Measurements from ENCODE around the gene IL1R2. TPM values are rescaled to one million over a fixed set of nuclear protein-coding genes. Genes with fewer than 3 reads are reported as not detected.

Gene IL1R2
- total and polyA plus RNA-seq, 2 experiments from 2014 or later = not detected

DNA sequence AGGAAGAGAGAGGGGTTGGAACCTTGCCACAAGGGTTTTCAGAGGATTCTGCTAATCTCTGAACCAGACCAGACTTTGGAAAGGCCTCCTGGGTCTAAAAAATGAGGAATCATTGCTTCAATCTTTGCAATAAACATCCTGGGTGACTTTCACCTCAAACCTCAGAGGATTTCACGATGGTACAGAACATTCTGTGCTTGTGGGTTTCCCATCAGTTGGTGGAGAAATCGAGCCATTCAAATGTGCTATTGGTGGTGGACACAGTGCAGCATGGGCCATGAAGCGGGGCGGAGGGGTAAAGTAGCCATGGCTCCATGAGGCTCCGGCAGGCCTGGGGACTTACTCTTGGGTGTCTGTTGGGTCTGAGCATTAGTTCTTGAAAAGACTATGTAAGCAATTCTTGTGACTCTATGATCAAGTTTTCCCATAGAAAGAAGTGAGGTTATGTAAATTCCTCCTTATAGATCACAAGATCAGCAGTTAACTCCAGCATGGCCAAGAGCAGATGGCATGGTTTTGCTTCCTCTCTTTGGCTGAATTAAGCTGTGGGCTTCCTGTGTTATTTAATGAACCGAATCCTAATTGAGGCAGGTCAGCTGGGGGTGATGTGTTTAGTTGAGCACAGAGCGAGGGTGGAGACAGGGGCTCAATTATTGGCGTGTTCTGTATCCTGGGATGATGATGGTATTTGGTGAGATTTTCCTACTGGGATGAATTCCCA is 1.9 kb upstream of the IL1R2 start:
- no peak for DNase-seq (ENCODE audit: low read depth in 1 of 2, low spot score in 1 of 2)
- Histone ChIP-seq H3K9me3 (ENCODE audit: low read depth) (no peaks in the 10 kb centered on the region), H3K27me3 (no peaks in the 10 kb centered on the region), H3K4me1 (ENCODE audit: low read depth) (no peaks in the 10 kb centered on the region), H3K4me3 (no peak overlapping the region), H3K36me3 (no peaks in the 10 kb centered on the region), H3K27ac (no peak overlapping the region)
- TF ChIP-seq, protein P1, sequence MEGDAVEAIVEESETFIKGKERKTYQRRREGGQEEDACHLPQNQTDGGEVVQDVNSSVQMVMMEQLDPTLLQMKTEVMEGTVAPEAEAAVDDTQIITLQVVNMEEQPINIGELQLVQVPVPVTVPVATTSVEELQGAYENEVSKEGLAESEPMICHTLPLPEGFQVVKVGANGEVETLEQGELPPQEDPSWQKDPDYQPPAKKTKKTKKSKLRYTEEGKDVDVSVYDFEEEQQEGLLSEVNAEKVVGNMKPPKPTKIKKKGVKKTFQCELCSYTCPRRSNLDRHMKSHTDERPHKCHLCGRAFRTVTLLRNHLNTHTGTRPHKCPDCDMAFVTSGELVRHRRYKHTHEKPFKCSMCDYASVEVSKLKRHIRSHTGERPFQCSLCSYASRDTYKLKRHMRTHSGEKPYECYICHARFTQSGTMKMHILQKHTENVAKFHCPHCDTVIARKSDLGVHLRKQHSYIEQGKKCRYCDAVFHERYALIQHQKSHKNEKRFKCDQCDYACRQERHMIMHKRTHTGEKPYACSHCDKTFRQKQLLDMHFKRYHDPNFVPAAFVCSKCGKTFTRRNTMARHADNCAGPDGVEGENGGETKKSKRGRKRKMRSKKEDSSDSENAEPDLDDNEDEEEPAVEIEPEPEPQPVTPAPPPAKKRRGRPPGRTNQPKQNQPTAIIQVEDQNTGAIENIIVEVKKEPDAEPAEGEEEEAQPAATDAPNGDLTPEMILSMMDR (IDR thresholded peaks at IDR 0.05; ENCODE audit: low read depth, low read length) = no peak

DNA sequence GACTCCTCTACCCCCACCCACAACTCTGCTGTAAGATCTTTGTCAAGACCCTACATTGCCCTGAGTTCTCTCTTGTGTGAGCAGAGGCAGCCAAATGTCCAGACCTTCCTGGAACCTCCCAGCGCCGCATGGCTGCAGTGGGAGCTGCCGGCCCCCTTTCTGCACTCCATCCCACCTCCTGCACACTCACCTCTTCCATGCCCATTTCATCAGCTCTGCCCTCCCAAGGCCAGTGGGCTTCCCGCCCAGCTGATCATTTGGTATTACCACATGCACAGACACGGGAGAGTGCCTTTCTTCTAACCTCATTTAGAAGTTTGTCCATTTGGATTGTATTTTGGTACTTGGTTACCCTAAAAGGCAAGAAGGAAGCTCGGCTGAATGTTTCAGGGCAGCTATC is 2.0 kb downstream of the IL1R2 start:
- DNase-seq (ENCODE audit: low read depth in 1 of 2, low spot score in 1 of 2) = no peak
- H3K4me3 ChIP-seq = no peak overlapping the region
- H3K27ac ChIP-seq = no peak overlapping the region
- no peaks in the 10 kb centered on the region for H3K36me3 ChIP-seq
- H3K4me1 ChIP-seq (ENCODE audit: low read depth) = no peaks in the 10 kb centered on the region
- no peaks in the 10 kb centered on the region for H3K27me3 ChIP-seq
- no peaks in the 10 kb centered on the region for H3K9me3 ChIP-seq (ENCODE audit: low read depth)
- TF ChIP-seq, protein P1 (IDR thresholded peaks at IDR 0.05; ENCODE audit: low read depth, low read length) = no peak

DNA sequence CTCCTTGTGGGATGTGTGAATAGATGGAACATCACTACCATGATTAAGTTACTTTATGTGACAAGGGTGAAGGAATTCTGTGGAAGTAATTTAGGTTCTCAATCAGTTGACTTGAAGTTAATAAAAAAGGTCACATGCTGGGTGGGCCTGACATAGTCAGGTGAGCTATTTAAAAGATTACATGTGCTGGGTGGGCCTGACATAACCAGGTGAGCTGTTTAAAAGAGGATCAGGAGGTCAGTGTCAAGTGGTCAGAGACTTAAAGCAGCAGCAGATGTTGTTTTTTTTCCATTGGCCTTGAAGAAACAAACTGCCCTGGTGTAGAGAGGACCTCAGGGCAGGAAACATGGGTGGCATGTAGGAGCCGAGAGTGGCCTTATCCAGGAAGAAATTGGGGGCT is 3.3 kb downstream of the IL1R2 start:
- H3K36me3 ChIP-seq = no peaks in the 10 kb centered on the region
- H3K4me3 ChIP-seq = no peak overlapping the region
- H3K4me1 ChIP-seq (ENCODE audit: low read depth) = no peaks in the 10 kb centered on the region
- no peaks in the 10 kb centered on the region for H3K27me3 ChIP-seq
- no peak overlapping the region for H3K27ac ChIP-seq
- DNase-seq (ENCODE audit: low read depth in 1 of 2, low spot score in 1 of 2) = no peak
- TF ChIP-seq, protein P1 (IDR thresholded peaks at IDR 0.05; ENCODE audit: low read depth, low read length) = no peak
- no peaks in the 10 kb centered on the region for H3K9me3 ChIP-seq (ENCODE audit: low read depth)

DNA sequence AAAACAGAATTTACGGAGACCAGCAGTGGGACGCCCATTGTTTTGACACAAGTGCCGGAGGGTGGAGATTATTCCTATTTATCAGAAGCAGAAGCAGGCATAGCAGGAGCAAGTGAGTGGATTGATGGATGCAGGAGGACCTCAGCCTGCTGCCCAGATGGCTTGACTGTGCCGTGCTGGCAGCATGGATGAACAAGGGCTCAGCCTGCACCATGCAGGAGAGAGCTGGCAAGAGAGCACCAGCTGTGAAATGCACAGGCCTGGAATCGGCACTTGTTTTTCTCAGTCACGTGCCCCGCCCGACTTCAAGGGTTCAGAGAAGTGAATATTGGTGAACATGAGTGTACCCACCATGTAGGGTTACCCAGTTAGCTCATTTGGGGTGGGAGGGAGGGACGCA is 4.0 kb downstream of the IL1R2 start:
- H3K9me3 ChIP-seq (ENCODE audit: low read depth) = no peaks in the 10 kb centered on the region
- no peak overlapping the region for H3K27ac ChIP-seq
- TF ChIP-seq, protein P1 (IDR thresholded peaks at IDR 0.05; ENCODE audit: low read depth, low read length) = no peak
- DNase-seq (ENCODE audit: low read depth in 1 of 2, low spot score in 1 of 2) = no peak
- no peaks in the 10 kb centered on the region for H3K27me3 ChIP-seq
- no peaks in the 10 kb centered on the region for H3K36me3 ChIP-seq
- H3K4me3 ChIP-seq = no peak overlapping the region
- no peaks in the 10 kb centered on the region for H3K4me1 ChIP-seq (ENCODE audit: low read depth)

DNA sequence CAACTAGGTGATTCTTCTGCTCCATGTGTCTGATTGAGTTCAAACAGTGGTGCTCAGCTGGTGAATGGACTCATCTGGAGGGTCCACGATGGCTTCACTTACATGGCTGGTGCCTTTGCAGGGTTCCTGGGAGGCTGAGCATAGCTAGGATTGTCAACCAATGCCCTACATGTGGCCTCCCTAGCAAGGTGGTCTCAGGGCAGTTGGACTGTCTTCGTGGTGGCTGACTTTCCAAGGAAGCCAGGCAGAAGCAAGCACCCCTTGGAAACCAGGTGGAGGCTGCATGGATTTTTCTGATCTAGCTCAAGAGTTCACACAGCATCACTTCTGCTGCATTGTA is 6.8 kb downstream of the IL1R2 start:
- no peak for DNase-seq (ENCODE audit: low read depth in 1 of 2, low spot score in 1 of 2)
- H3K36me3 ChIP-seq = no peaks in the 10 kb centered on the region
- no peak overlapping the region for H3K4me3 ChIP-seq
- TF ChIP-seq, protein P1 (IDR thresholded peaks at IDR 0.05; ENCODE audit: low read depth, low read length) = no peak
- no peak overlapping the region for H3K27ac ChIP-seq
- H3K27me3 ChIP-seq = no peaks in the 10 kb centered on the region
- no peaks in the 10 kb centered on the region for H3K4me1 ChIP-seq (ENCODE audit: low read depth)
- H3K9me3 ChIP-seq (ENCODE audit: low read depth) = no peaks in the 10 kb centered on the region
